Measurements from ENCODE around the gene DGKD. TPM values are rescaled to one million over a fixed set of nuclear protein-coding genes. Genes with fewer than 3 reads are reported as not detected.

The DGKD gene
- total RNA-seq, 1 donor from 2014 or later = 49.5 TPM

- no peak overlapping the region for H3K27ac Mint-ChIP-seq
- peak; percentile 87 for TF ChIP-seq CTCF (IDR thresholded peaks at IDR 0.05; ENCODE audit: unreplicated experiment)
- peak; percentile 54 for DNase-seq (ENCODE audit: low spot score, unreplicated experiment)
- no peaks in the 10 kb centered on the region for H3K4me1 Mint-ChIP-seq (ENCODE audit: low read depth)
- no peaks in the 10 kb centered on the region for H3K27me3 Mint-ChIP-seq
- no peak overlapping the region for H3K4me3 Mint-ChIP-seq (ENCODE audit: low read depth)
- H3K36me3 Mint-ChIP-seq (ENCODE audit: insufficient read depth) = peaks cover 8% of the 10 kb centered on the region
- no peaks in the 10 kb centered on the region for H3K9me3 Mint-ChIP-seq (ENCODE audit: low read depth)
These were observed 89.4 kb downstream of the DGKD start for GRCh38 chr2:233443511-233444183.

GRCh38 chr2:233444501-233444900 is 90.2 kb downstream of the DGKD start:
- Mint-ChIP-seq H3K4me3 (ENCODE audit: low read depth) (no peak overlapping the region), H3K27me3 (no peaks in the 10 kb centered on the region), H3K9me3 (ENCODE audit: low read depth) (no peaks in the 10 kb centered on the region)

GRCh38 chr2:233445152-233445830 is 91.0 kb downstream of the DGKD start:
- Mint-ChIP-seq H3K9me3 (ENCODE audit: low read depth) (no peaks in the 10 kb centered on the region), H3K36me3 (ENCODE audit: insufficient read depth) (peaks cover 9% of the 10 kb centered on the region), H3K4me3 (ENCODE audit: low read depth) (no peak overlapping the region), H3K27me3 (no peaks in the 10 kb centered on the region), H3K4me1 (ENCODE audit: low read depth) (no peaks in the 10 kb centered on the region), H3K27ac (no peak overlapping the region)
- DNase-seq (ENCODE audit: low spot score, unreplicated experiment) = no peak
- TF ChIP-seq CTCF (IDR thresholded peaks at IDR 0.05; ENCODE audit: unreplicated experiment) = no peak

More at GRCh38 chr2:233444501-233444900, 90.2 kb downstream of the DGKD start:
- Mint-ChIP-seq H3K4me1 (ENCODE audit: low read depth) (no peaks in the 10 kb centered on the region), H3K27ac (no peak overlapping the region), H3K36me3 (ENCODE audit: insufficient read depth) (peaks cover 9% of the 10 kb centered on the region)
- TF ChIP-seq CTCF (IDR thresholded peaks at IDR 0.05; ENCODE audit: unreplicated experiment) = no peak
- no peak for DNase-seq (ENCODE audit: low spot score, unreplicated experiment)

GRCh38 chr2:233446121-233446520 is 91.8 kb downstream of the DGKD start:
- no peaks in the 10 kb centered on the region for H3K27me3 Mint-ChIP-seq
- DNase-seq (ENCODE audit: low spot score, unreplicated experiment) = no peak
- H3K4me3 Mint-ChIP-seq (ENCODE audit: low read depth) = no peak overlapping the region
- H3K9me3 Mint-ChIP-seq (ENCODE audit: low read depth) = no peaks in the 10 kb centered on the region
- no peak overlapping the region for H3K27ac Mint-ChIP-seq
- no peak for TF ChIP-seq CTCF (IDR thresholded peaks at IDR 0.05; ENCODE audit: unreplicated experiment)
- peaks cover 9% of the 10 kb centered on the region for H3K36me3 Mint-ChIP-seq (ENCODE audit: insufficient read depth)
- no peaks in the 10 kb centered on the region for H3K4me1 Mint-ChIP-seq (ENCODE audit: low read depth)

- H3K4me3 Mint-ChIP-seq (ENCODE audit: low read depth) = no peak overlapping the region
- H3K9me3 Mint-ChIP-seq (ENCODE audit: low read depth) = no peaks in the 10 kb centered on the region
- H3K27ac Mint-ChIP-seq = peak overlapping the region; percentile 18
- no peaks in the 10 kb centered on the region for H3K27me3 Mint-ChIP-seq
- H3K4me1 Mint-ChIP-seq (ENCODE audit: low read depth) = no peaks in the 10 kb centered on the region
- no peak for TF ChIP-seq CTCF (IDR thresholded peaks at IDR 0.05; ENCODE audit: unreplicated experiment)
- DNase-seq (ENCODE audit: low spot score, unreplicated experiment) = no peak
- H3K36me3 Mint-ChIP-seq (ENCODE audit: insufficient read depth) = peaks cover 9% of the 10 kb centered on the region
These were observed 92.5 kb downstream of the DGKD start for GRCh38 chr2:233446606-233447305.

Data from progenitor cell of endocrine pancreas (in vitro differentiated cells).